RWPE1 (cell line): ENCODE data around the gene AGFG2.

ENCODE experiments used
- CTCF ChIA-PET: fragments of 350-600 bp; sonication (Branson Sonifier 250); formaldehyde crosslinking; extraction: SDS; loops from one replicate; lab custom pipeline; 2021; lab: Yijun Ruan, JAX
- POLR2A ChIA-PET: fragments of 400-600 bp; formaldehyde crosslinking; extraction: SDS; loops from one replicate; lab custom pipeline; 2020; ENCODE audit warnings: antibody characterized with exemption; ENCODE audit not compliant: low non-redundant PET; lab: Yijun Ruan, JAX
- DNase-seq: peaks from one replicate; pipeline ENCODE4 v3.0.0; 2012; ENCODE audit warnings: low spot score
- H3K27ac ChIP-seq: fragments of 450-650 bp; 2 replicates; pipeline ENCODE4 v1.5.1; 2017
- CTCF ChIP-seq: fragments of 450-650 bp; conservative IDR thresholded peaks from 2 replicates; pipeline ENCODE4 v1.5.1; 2017; ENCODE audit warnings: low read depth, mild to moderate bottlenecking

The AGFG2 gene

DNA sequence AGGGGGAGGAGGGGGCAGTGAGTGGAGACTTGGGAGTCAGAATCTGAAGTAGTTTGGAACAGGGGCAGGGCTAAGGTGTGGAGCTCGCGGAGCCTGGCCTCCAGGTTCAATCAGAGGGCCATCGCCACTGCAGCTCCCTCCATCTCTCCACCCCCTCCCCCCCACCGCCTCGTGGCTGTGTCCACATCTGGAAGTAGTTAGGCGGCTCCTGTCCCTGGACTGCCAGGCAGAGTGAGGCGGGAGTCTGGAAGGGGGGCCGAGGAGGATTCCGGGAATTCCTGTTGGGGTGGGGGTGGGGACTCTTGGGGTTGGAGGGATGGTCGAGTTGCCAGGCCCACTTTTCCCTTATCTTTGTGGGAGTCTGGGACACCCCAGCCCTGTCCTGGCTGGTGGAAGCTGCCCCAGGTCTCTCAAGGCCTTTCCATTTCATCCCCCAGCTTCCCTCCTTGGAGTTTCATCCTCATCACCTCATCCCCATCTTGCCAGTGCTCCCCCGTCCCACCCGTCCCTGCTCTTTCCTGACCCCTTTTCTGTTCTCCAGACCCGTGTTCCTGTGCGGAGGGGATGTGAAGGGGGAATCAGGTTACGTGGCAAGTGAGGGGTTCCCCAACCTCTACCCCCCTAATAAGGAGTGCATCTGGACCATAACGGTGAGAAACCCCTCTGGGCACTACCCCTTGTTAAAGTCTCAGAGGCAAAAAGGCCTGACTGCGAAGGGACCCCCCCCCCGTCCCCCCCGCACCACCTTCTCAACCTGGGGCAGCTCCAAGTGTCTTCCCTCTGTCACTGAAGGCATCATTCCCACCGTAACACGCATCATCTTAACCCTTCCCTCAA is 64.1 kb downstream of the AGFG2 start:
- CTCF ChIA-PET: interaction anchor here (1.1 kb wide), 1 partner anchor 39 kb away, joined by 3 read pairs; no protein-coding TSS in a partner anchor
- POLR2A ChIA-PET: interaction anchor here (1.2 kb wide), 1 partner anchor 17 kb away, joined by 3 read pairs; the partner anchor contains the start of gene FBXO24
- no peak for DNase-seq
- peak overlapping the region; percentile 78 for H3K27ac ChIP-seq
- no peak for TF ChIP-seq CTCF

DNA sequence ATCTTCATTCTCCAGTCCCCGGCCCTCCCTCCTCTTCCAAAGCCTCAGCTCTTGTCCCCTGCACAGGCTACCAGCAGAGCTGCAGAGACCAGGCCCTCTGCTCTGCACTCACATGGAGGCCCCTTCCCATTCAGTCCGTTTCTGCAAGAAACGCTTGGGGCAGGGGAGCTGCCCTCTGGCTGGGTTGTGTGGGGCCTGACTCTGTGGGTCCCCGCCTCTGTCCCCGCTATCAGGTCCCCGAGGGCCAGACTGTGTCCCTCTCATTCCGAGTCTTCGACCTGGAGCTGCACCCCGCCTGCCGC is 64.7 kb downstream of the AGFG2 start:
- CTCF ChIA-PET: interaction anchor here (0.7 to 1.1 kb wide), 2 partner anchors 19 to 39 kb away, joined by 3 to 4 read pairs; no protein-coding TSS in a partner anchor
- peak overlapping the region; percentile 78 for H3K27ac ChIP-seq
- DNase-seq: peak; percentile 10
- POLR2A ChIA-PET: interaction anchor here (1.2 kb wide), 1 partner anchor 17 kb away, joined by 3 read pairs; the partner anchor contains the start of gene FBXO24
- no peak for TF ChIP-seq CTCF

GRCh38 chr7:100604028-100604975 is 65.3 kb downstream of the AGFG2 start:
- peak; percentile 73 for TF ChIP-seq CTCF
- CTCF ChIA-PET: interaction anchor here (0.7 to 1.1 kb wide), 4 partner anchors 14 to 40 kb away, joined by 3 to 4 read pairs (median 4); partner anchors contain the start of genes FBXO24 and LRCH4
- DNase-seq: peak; percentile 89
- peak overlapping the region; percentile 78 for H3K27ac ChIP-seq
- POLR2A ChIA-PET: interaction anchor here (1.2 kb wide), 1 partner anchor 18 kb away, joined by 3 read pairs; the partner anchor contains the start of gene FBXO24

- POLR2A ChIA-PET: no interaction called here
- CTCF ChIA-PET: interaction anchor here (0.7 to 1.1 kb wide), 4 partner anchors 11 to 41 kb away, joined by 3 to 6 read pairs (median 4); partner anchors contain the start of genes FBXO24 and LRCH4
- TF ChIP-seq CTCF: no peak
These were observed 66.2 kb downstream of the AGFG2 start for GRCh38 chr7:100604976-100605911.

DNA sequence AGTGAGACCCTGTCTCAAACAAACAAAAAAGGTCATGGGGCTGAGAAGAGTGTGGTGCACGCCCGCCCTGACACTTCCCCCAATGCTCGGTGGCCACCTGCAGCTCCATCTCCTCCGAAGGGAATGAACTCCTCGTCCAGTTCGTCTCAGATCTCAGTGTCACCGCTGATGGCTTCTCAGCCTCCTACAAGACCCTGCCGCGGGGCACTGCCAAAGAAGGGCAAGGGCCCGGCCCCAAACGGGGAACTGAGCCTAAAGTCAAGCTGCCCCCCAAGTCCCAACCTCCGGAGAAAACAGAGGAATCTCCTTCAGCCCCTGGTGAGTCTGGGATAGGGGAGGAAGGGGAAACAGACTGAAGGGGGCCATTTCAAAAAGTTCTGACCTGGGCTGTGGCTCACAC is 67.3 kb downstream of the AGFG2 start:
- no peak for DNase-seq
- H3K27ac ChIP-seq: peak overlapping the region; percentile 78
- ChIA-PET CTCF (interaction anchor here (0.6 to 1.1 kb wide), 3 partner anchors 10 to 53 kb away, joined by 3 to 7 read pairs (median 6); no protein-coding TSS in a partner anchor), POLR2A (no interaction called here)
- TF ChIP-seq CTCF: no peak

More at GRCh38 chr7:100604976-100605911, 66.2 kb downstream of the AGFG2 start:
- DNase-seq: peak; percentile 13
- H3K27ac ChIP-seq: peak overlapping the region; percentile 78
